Activated CD4-positive, alpha-beta memory T cell treated with anti-CD3 and anti-CD28 coated beads, Interleukin-2, amount 10 ng/mL, durations not matched to agents 7 days and 5 days (primary cell): ENCODE measurements around the gene SPIB. TPM values are rescaled to one million over a fixed set of nuclear protein-coding genes. Genes with fewer than 3 reads are reported as not detected.

Source experiments
- CTCF ChIA-PET: fragments of 350-600 bp; sonication (Branson Sonifier 250); formaldehyde crosslinking; loops from one replicate; lab custom pipeline; 2021; ENCODE audit warnings: antibody characterized with exemption, inconsistent platforms; lab: Charles Lee
- POLR2A ChIA-PET: fragments of 350-600 bp; sonication (Branson Sonifier 250); formaldehyde crosslinking; loops from one replicate; lab custom pipeline; 2021; ENCODE audit warnings: antibody characterized with exemption; lab: Charles Lee
- DNase-seq: peaks from one replicate; pipeline ENCODE4 v3.0.0-alpha.2; 2020
- H3K27ac Mint-ChIP-seq: one replicate; pipeline ENCODE4 v1.8.0; 2021; ENCODE audit warnings: mild to moderate bottlenecking, mixed read lengths
- H3K27me3 Mint-ChIP-seq: one replicate; pipeline ENCODE4 v1.8.0; 2021; ENCODE audit warnings: mixed read lengths
- H3K36me3 Mint-ChIP-seq: one replicate; pipeline ENCODE4 v1.8.0; 2021; ENCODE audit warnings: low read depth, mixed read lengths
- H3K4me1 Mint-ChIP-seq: one replicate; pipeline ENCODE4 v1.8.0; 2021; ENCODE audit warnings: mixed read lengths
- H3K4me3 Mint-ChIP-seq: one replicate; pipeline ENCODE4 v1.8.0; 2021; ENCODE audit warnings: mild to moderate bottlenecking, mixed read lengths
- H3K9me3 Mint-ChIP-seq: one replicate; pipeline ENCODE4 v1.8.0; 2021; ENCODE audit warnings: mixed read lengths
- total RNA-seq, 2 experiments: library from RNA; stranded (reverse); gene quantifications; one replicate each; pipeline ENCODE4 v1.2.3, GENCODE V29; 2021

SPIB gene
- total RNA-seq, 2 experiments from 2014 or later = 0.18 TPM; not detected in 1

DNA sequence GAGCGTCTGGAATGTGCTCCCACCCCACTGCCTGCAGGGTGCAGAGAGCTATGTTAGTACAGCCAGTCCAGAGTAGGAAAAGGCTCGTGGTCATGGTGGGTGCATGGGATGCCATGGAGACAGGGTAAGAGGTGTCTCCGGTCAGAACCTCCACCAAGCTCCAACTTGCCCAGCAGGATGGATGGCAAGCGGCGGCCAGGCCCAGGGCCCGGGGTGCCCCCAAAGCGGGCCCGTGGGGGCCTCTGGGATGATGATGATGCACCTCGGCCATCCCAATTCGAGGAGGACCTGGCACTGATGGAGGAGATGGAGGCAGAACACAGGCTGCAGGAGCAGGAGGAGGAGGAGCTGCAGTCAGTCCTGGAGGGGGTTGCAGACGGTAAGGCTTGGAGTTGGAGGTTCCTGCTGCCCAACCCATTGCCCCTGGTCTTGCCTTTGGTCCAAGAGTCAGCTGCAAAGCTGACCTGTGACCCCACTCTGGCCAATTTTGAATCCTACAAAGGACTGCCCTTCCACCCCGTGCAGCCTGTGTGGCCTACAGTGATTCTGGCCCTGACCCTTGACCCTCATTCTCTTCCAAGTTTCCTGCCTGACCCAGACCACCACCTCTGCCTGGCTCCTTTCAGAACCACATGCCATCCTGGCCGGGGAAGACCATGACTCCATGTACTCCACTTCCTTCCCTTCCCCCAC, 19.9 kb upstream of the SPIB start:
- Mint-ChIP-seq H3K27ac (no peak overlapping the region), H3K4me3 (no peak overlapping the region), H3K4me1 (peaks cover 1% of the 10 kb centered on the region), H3K36me3 (peaks cover 31% of the 10 kb centered on the region), H3K27me3 (no peaks in the 10 kb centered on the region), H3K9me3 (no peaks in the 10 kb centered on the region)
- DNase-seq = no peak
- CTCF ChIA-PET = interaction anchor here (0.9 kb wide), 1 partner anchor 28 kb away, joined by 4 read pairs; no protein-coding TSS in a partner anchor
- POLR2A ChIA-PET = no interaction called here

GRCh38 chr19:50399368-50399745, 19.4 kb upstream of the SPIB start:
- CTCF ChIA-PET = no interaction called here
- H3K27ac Mint-ChIP-seq = no peak overlapping the region
- H3K4me3 Mint-ChIP-seq = no peak overlapping the region

GRCh38 chr19:50401605-50402450, 16.9 kb upstream of the SPIB start:
- Mint-ChIP-seq H3K27me3 (no peaks in the 10 kb centered on the region), H3K36me3 (peaks cover 37% of the 10 kb centered on the region), H3K9me3 (no peaks in the 10 kb centered on the region), H3K4me1 (no peaks in the 10 kb centered on the region), H3K4me3 (no peak overlapping the region), H3K27ac (no peak overlapping the region)
- ChIA-PET CTCF (no interaction called here), POLR2A (no interaction called here)
- DNase-seq = no peak

More at GRCh38 chr19:50399368-50399745, 19.4 kb upstream of the SPIB start:
- Mint-ChIP-seq H3K27me3 (no peaks in the 10 kb centered on the region), H3K9me3 (no peaks in the 10 kb centered on the region), H3K4me1 (peaks cover 1% of the 10 kb centered on the region), H3K36me3 (peaks cover 30% of the 10 kb centered on the region)
- POLR2A ChIA-PET = no interaction called here
- no peak for DNase-seq

DNA sequence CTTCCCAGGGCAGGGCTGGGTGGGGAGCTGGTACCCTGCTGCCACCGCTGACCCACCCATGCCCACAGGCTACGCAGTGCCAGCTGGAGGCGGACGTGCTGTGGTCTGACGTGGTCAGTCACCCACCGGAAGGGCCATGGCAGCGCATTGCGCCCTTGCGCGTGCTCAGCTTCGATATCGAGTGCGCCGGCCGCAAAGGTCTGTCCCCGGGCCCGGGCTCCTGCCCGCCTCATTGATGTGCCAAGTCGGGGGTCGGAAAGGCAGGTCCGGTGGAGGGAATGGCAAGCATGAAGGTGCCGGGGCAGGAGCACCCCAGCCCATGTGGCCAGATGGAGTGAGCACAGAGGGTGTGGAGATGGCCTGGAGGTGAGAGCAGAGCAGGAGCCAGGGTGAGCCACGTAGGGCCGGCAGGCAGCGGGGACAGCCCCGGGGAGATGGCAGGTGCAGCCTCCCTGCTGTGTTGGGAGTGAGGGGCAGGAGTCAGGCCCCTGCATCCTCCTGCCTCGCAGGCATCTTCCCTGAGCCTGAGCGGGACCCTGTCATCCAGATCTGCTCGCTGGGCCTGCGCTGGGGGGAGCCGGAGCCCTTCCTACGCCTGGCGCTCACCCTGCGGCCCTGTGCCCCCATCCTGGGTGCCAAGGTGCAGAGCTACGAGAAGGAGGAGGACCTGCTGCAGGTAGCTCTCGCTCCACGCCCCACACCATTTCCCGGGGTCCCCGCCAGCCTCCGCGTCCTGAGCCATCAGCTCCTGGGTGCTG, 16.0 kb upstream of the SPIB start:
- ChIA-PET CTCF (no interaction called here), POLR2A (no interaction called here)
- Mint-ChIP-seq H3K4me3 (no peak overlapping the region), H3K27me3 (no peaks in the 10 kb centered on the region), H3K4me1 (no peaks in the 10 kb centered on the region), H3K36me3 (peaks cover 40% of the 10 kb centered on the region), H3K9me3 (no peaks in the 10 kb centered on the region), H3K27ac (no peak overlapping the region)
- no peak for DNase-seq

- Mint-ChIP-seq H3K9me3 (no peaks in the 10 kb centered on the region), H3K36me3 (peaks cover 46% of the 10 kb centered on the region), H3K27me3 (no peaks in the 10 kb centered on the region), H3K4me3 (no peak overlapping the region), H3K27ac (no peak overlapping the region), H3K4me1 (no peaks in the 10 kb centered on the region)
- ChIA-PET POLR2A (no interaction called here), CTCF (no interaction called here)
- DNase-seq = no peak
Measured at GRCh38 chr19:50406156-50406820, 12.4 kb upstream of the SPIB start.

DNA sequence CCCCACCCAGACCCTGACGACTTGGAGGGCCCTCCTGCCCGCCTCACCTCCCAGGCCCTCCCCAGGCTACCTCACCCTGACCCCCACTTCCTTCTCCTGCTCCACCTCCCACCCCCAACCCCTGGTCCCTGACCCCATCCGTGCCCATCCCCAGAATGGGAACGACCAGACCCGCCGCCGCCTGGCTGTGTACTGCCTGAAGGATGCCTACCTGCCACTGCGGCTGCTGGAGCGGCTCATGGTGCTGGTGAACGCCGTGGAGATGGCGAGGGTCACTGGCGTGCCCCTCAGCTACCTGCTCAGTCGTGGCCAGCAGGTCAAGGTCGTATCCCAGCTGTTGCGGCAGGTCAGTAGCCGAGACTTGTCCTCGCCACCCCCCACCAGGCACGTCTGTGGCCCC, 11.9 kb upstream of the SPIB start:
- Mint-ChIP-seq H3K27ac (no peak overlapping the region), H3K27me3 (no peaks in the 10 kb centered on the region), H3K36me3 (peaks cover 45% of the 10 kb centered on the region), H3K9me3 (no peaks in the 10 kb centered on the region), H3K4me3 (no peak overlapping the region), H3K4me1 (no peaks in the 10 kb centered on the region)
- ChIA-PET POLR2A (no interaction called here), CTCF (interaction anchor here (0.7 kb wide), 1 partner anchor 1238 kb away, joined by 4 read pairs; no protein-coding TSS in a partner anchor)
- DNase-seq = no peak

DNA sequence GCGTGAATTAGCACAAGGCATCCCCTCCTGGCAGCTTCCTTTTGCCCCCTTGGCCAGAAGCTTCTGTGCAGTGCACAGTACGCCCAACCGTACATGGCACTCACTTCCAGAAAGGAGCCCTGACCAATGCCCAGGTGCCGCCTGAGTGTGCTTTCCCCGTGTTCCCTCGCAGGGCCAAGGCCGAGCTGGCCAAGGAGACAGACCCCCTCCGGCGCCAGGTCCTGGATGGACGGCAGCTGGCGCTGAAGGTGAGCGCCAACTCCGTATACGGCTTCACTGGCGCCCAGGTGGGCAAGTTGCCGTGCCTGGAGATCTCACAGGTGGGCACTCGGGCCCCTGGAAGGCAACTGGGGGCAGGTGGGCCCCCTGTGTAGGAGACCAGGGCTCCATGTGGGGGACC, 9.4 kb upstream of the SPIB start:
- ChIA-PET POLR2A (interaction anchor here (1.2 kb wide), 1 partner anchor 41 kb away, joined by 3 read pairs; no protein-coding TSS in a partner anchor), CTCF (no interaction called here)
- no peak for DNase-seq
- H3K4me3 Mint-ChIP-seq = no peak overlapping the region
- peaks cover 36% of the 10 kb centered on the region for H3K36me3 Mint-ChIP-seq
- no peaks in the 10 kb centered on the region for H3K27me3 Mint-ChIP-seq
- H3K27ac Mint-ChIP-seq = no peak overlapping the region
- H3K9me3 Mint-ChIP-seq = no peaks in the 10 kb centered on the region
- H3K4me1 Mint-ChIP-seq = no peaks in the 10 kb centered on the region

GRCh38 chr19:50410109-50410508, 8.6 kb upstream of the SPIB start:
- H3K36me3 Mint-ChIP-seq = peaks cover 39% of the 10 kb centered on the region
- POLR2A ChIA-PET = interaction anchor here (1.2 to 1.3 kb wide), 2 partner anchors 41 to 53 kb away, joined by 3 to 5 read pairs; no protein-coding TSS in a partner anchor
- no peak overlapping the region for H3K4me3 Mint-ChIP-seq
- peaks cover 2% of the 10 kb centered on the region for H3K4me1 Mint-ChIP-seq
- H3K27me3 Mint-ChIP-seq = no peaks in the 10 kb centered on the region
- DNase-seq = no peak
- H3K9me3 Mint-ChIP-seq = no peaks in the 10 kb centered on the region
- H3K27ac Mint-ChIP-seq = no peak overlapping the region
- CTCF ChIA-PET = no interaction called here

DNA sequence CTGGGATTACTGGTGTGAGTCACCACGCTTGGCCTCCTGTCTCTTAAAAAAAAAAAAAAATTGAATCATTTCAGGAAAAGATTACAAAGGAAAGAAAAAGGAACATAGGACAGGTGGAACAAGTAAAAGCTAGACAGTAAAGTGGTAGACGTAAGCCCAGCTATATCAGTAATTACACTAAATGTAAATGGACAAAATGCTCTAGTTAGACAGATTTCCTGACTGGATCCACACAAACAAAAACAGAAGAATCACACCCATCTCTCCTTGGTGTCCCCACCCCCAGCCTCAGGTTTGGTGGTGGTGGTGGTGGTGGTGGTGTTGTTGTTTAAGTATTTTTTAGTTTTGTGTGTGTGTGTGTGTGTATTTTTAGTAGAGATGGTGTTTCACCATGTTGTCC, 6.3 kb upstream of the SPIB start:
- H3K36me3 Mint-ChIP-seq = peaks cover 23% of the 10 kb centered on the region
- no peaks in the 10 kb centered on the region for H3K9me3 Mint-ChIP-seq
- H3K27me3 Mint-ChIP-seq = no peaks in the 10 kb centered on the region
- peaks cover 2% of the 10 kb centered on the region for H3K4me1 Mint-ChIP-seq
- H3K4me3 Mint-ChIP-seq = no peak overlapping the region
- CTCF ChIA-PET = interaction anchor here (1.3 kb wide), 1 partner anchor 55 kb away, joined by 3 read pairs; no protein-coding TSS in a partner anchor
- POLR2A ChIA-PET = no interaction called here
- no peak for DNase-seq
- H3K27ac Mint-ChIP-seq = no peak overlapping the region

GRCh38 chr19:50413096-50413495, 5.6 kb upstream of the SPIB start:
- no peak for DNase-seq
- H3K4me1 Mint-ChIP-seq = peaks cover 2% of the 10 kb centered on the region
- POLR2A ChIA-PET = no interaction called here
- H3K27ac Mint-ChIP-seq = no peak overlapping the region
- no peaks in the 10 kb centered on the region for H3K9me3 Mint-ChIP-seq
- CTCF ChIA-PET = interaction anchor here (1.0 kb wide), 1 partner anchor 56 kb away, joined by 3 read pairs; no protein-coding TSS in a partner anchor
- no peaks in the 10 kb centered on the region for H3K27me3 Mint-ChIP-seq
- H3K4me3 Mint-ChIP-seq = no peak overlapping the region
- peaks cover 23% of the 10 kb centered on the region for H3K36me3 Mint-ChIP-seq

DNA sequence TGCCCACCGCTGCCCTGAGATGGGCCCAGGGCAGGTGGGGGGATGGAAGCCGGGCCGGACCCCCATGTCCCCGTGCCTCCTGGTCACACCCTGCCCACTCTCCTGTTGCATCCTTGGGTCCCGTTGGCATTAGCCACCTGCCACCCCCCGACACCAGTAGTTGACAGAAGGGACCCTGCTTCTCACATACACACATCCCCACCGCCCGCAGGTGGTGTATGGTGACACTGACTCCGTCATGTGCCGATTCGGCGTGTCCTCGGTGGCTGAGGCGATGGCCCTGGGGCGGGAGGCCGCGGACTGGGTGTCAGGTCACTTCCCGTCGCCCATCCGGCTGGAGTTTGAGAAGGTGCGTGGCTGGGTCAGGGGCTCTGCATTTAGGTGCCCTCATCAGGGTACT, 5.2 kb upstream of the SPIB start:
- no peak overlapping the region for H3K27ac Mint-ChIP-seq
- no peaks in the 10 kb centered on the region for H3K27me3 Mint-ChIP-seq
- H3K9me3 Mint-ChIP-seq = no peaks in the 10 kb centered on the region
- H3K36me3 Mint-ChIP-seq = peaks cover 23% of the 10 kb centered on the region
- no peak for DNase-seq
- no peak overlapping the region for H3K4me3 Mint-ChIP-seq
- POLR2A ChIA-PET = no interaction called here
- CTCF ChIA-PET = interaction anchor here (1.0 kb wide), 1 partner anchor 56 kb away, joined by 3 read pairs; no protein-coding TSS in a partner anchor
- peaks cover 2% of the 10 kb centered on the region for H3K4me1 Mint-ChIP-seq
